ENCODE measurements around the gene MCUB.
"Not testable (repeated sequence)": the region's sequence is repeated elsewhere in the genome, so short reads cannot be mapped to it uniquely, and the experiment has no call there.

MCUB gene

DNA sequence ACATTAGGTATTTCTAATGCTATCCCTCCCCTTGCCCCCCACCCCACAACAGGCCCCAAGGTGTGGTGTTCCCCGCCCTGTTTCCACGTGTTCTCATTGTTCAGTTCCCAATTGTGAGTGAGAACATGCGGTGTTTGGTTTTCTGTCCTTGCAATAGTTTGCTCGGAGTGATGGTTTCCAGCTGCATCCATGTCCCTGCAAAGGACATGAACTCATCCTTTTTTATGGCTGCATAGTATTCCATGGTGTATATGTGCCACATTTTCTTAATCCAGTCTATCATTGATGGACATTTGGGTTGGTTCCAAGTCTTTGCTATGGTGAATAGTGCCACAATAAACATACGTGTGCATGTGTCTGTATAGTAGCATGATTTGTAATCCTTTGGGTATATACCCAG, 20.0 kb downstream of the MCUB start:
- not testable (repeated sequence) for DNase-seq

DNA sequence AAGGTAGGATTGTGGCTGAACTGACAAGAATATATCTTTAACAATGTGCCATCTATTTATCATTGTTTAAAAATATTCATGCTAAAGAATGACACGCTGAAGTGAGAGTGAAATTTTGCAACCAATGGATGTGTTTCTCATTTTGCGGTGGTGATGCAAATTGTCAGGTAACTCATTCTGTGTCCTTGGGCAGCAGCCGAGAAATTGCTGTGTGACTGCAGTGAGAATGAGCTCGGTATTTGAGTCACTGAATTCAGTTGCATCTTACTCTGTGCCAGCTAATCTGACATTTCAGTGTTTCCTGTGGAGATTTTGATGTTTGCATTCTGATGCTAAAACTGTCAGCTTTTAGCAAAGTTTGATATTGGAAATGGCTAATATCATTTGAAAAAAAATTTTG, 28.1 kb downstream of the MCUB start:
- DNase-seq = no peak

DNA sequence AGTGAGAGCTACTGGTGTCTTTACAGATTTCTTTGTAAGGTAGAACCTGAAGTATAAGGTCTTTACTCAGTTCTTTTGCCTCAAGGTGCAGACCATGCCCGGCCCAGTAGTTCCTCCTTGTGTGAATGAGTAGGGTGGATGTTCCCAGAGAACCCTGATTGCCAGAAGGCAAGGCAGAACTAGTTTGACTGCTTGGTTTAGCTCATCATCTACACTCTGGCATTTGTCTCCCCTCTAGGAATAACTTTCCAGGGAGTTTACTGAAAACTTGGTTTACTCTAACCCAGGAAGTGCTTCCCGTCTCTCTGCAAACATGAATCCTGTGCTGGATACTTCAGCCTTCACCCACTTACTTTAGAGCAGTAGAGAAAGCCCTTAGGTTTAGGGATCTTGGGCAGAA, 29.1 kb downstream of the MCUB start:
- DNase-seq = no peak

- no peak for DNase-seq
Observed at GRCh38 chr4:109589605-109590004, 29.6 kb downstream of the MCUB start.

DNA sequence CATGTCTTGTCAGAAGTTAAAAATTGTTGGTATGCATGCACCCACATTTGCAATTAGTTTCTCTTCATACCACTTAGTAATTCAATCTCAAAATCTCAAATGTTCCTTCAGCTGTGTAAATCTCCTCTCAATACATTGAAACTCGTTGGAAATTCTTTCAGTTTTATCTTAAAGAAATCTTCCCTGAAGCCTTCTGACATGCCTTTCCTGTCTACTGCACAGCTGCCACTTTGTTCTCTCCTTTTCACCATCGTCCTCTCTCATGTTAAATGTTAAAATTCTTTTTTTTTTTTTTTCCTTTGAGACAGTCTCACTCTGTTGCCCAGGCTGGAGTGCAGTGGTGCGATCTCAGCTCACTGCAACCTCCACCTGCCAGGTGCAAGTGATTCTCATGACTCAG, 30.9 kb downstream of the MCUB start:
- DNase-seq = no peak

GRCh38 chr4:109592367-109592766, 32.3 kb downstream of the MCUB start:
- DNase-seq = no peak

GRCh38 chr4:109595123-109595522, 35.1 kb downstream of the MCUB start:
- DNase-seq = not testable (repeated sequence)

DNA sequence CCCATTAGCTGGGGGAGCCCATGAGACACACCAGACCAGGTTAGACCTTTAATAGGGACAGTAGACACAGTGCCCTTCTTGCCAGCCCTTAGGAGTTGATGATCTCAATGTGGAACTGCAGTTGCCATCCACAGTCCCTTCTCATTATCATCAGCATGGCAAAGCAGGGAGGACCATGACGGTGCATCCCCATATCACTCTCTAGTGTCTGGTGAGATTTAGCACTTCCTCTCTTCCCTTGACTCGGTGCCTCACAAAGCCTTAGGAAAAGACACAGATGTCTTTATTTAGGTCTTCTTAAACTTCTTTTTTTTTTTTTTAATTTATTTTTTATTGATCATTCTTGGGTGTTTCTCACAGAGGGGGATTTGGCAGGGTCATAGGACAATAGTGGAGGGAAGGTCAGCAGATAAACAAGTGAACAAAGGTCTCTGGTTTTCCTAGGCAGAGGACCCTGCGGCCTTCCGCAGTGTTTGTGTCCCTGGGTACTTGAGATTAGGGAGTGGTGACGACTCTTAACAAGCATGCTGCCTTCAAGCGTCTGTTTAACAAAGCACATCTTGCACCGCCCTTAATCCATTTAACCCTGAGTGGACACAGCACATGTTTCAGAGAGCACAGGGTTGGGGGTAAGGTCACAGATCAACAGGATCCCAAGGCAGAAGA, 36.5 kb downstream of the MCUB start:
- not testable (repeated sequence) for DNase-seq

GRCh38 chr4:109599046-109599652, 39.1 kb downstream of the MCUB start:
- no peak for DNase-seq

DNA sequence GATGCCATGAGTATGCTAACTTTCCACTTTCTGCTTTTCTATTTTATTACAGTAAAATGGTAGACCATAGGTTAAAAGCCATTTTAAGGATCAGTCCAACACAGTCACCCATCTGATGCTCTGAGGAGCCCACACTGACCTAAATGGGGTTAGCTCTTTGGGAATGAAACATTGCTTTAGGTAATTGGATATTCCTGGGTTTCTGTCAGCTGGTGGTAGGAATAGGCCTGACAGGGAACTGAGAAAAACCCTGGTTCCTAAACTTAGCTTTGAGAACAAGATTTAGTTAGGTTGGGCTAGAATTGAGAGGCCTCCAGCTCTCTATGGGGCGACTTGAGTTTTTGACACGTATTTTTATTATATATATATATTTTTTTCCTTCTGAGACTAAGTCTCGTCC, 40.4 kb downstream of the MCUB start:
- DNase-seq = no peak

GRCh38 chr4:109601336-109601735, 41.3 kb downstream of the MCUB start:
- no peak for DNase-seq

DNA sequence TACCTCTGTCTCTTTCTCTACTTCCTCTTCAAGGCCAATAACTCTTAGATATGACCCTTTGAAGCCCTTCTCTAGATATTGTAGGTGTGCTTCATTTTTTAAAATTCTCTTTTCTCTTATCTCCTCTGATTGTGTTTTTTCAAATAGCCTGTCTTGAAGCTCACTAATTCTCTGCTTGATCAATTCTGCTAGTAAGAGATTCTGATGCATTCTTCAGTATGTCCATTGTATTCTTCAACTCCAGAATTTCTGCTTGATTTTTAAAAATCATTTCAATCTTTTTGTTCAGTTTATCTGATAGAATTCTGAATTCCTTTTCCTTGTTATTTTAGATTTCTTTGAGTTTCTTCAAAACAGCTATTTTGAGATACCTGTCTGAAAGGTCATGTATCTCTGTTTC, 47.9 kb downstream of the MCUB start:
- no peak for DNase-seq

DNA sequence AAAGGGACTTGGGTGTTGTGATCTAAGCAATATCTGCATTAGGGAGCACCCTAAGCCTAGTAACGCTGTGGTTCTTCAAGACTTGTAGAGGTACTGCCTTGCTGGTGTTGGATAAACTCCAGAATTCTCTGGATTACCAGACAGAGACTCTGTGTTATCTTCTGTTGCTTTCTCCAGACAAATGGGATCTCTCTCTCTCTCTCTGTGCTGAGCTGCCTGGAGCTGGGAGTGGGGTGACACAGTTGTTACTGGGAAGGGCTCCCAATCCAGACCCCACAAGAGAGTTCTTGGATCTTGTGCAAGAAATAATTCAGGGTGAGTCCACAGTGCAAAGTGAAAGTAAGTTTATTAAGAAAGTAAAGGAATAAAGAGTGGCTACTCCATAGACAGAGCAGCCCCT, 48.8 kb downstream of the MCUB start:
- DNase-seq = no peak

GRCh38 chr4:109609431-109609830, 49.4 kb downstream of the MCUB start:
- DNase-seq = no peak

- DNase-seq = no peak
Observed at GRCh38 chr4:109610489-109610888, 50.4 kb downstream of the MCUB start.

- peak; percentile 23 for DNase-seq
Observed at GRCh38 chr4:109611045-109611646, 51.1 kb downstream of the MCUB start.

DNA sequence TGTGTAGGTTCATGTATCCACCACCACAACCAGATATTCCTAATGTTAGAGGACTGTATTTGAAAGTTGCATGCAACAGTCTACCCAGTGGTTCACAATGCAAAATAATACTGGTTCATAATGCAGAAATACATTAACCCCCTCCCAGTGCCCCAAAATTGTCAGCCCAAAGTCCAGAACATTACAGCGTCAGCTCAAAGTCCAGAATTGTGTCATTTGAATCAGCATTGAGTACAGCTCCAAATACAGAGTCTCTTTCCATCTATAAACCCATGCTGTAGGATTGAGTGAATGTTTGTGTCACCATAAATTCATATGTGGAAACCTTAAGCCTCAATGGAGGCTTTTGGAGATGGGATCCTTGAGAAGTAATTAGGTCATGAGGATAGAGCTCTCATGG, 54.0 kb downstream of the MCUB start:
- DNase-seq = no peak

GRCh38 chr4:109614466-109614865, 54.4 kb downstream of the MCUB start:
- no peak for DNase-seq

- DNase-seq = no peak
Observed at GRCh38 chr4:109615742-109616141, 55.7 kb downstream of the MCUB start.

- no peak for DNase-seq
Observed at GRCh38 chr4:109616243-109616642, 56.2 kb downstream of the MCUB start.

DNA sequence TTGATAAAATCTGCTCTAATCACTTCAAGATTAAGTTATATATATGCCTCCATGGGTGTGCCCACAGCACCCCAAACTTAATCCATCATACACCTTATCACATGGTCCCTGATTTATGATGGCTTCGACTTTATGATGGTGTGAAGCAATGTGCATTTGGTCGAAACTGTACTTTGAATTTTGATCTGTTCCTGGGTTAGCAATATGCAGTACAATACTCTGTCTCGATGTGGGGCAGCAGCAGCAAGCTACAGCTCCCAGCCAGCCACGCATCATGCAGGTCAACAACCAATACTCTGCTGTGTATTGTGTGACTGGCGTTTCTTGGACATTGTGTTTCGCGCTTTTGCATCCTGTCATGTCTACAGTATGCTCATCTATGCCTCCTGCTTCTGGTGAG, 62.6 kb downstream of the MCUB start:
- no peak for DNase-seq

DNA sequence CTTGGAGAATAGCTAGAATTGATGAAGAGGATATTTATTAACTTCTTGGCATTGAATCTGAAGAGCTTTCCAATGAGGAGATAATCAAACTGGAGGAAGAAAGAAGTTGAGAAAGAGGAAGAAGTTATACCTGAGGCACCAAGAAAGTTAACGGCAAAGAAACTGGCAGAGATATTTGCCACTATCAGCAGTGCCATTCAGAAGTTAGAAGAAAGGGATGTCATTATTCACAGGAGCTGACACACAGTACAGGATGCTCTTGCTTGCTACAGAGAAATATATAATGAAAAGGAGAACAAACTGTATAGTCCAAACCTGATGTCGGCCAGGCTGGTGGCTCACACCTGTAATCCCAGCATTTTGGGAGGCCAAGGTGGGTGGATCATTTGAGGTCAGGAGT, 64.5 kb downstream of the MCUB start:
- DNase-seq = no peak

DNA sequence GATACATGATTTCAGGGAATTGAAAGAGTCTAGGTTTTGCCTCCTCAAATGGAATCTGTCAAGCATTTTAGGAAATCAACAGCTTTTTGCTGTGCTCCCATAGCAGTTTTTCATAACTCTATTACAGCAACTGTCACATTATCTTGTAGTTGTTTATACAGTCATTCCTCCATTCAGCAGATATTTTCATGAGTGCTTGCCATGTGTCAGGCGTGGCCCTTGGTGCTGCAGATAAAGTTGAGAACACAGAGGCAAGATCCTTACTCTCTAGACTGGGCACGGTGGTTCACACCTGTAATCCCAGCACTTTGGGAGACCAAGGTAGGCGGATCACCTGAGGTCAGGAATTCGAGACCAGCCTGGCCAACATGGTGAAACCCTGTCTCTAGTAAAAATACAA, 67.3 kb downstream of the MCUB start:
- DNase-seq = no peak

GRCh38 chr4:109629775-109630174, 69.7 kb downstream of the MCUB start:
- DNase-seq = peak; percentile 2
